A549 (cell line): ENCODE data around the gene NHSL1. TPM values are rescaled to one million over a fixed set of nuclear protein-coding genes. Genes with fewer than 3 reads are reported as not detected.

ENCODE experiments used
- ATAC-seq, 2 experiments: fragments of 200-7000 bp in 1 of 2; fragments of >200 bp in 1 of 2; cut with Nextera tagmentation in 1 of 2; cut with Tn5 transposase in 1 of 2; 3 replicates each; pipeline versions ENCODE4 v1.8.0 to v1.9.1; 2018 to 2020; ENCODE audit warnings: mild to moderate bottlenecking in 1 of 2, moderate library complexity in 1 of 2
- CTCF ChIA-PET: fragments of 300-600 bp; sonication (Branson Sonifier 250); formaldehyde crosslinking; extraction: SDS; loops from one replicate; lab custom pipeline; 2021; ENCODE audit warnings: antibody characterized with exemption, inconsistent platforms; lab: Yijun Ruan, JAX
- POLR2A ChIA-PET: fragments of 350-600 bp; formaldehyde crosslinking; extraction: SDS; loops from one replicate; lab custom pipeline; 2021; ENCODE audit warnings: antibody characterized with exemption, inconsistent platforms; lab: Yijun Ruan, JAX
- DNase-seq, 2 experiments: peaks; one replicate each; pipeline versions ENCODE4 v3.0.0 to v3.0.0-alpha.2; 2011 to 2016; ENCODE audit warnings: low read depth in 1 of 2, low spot score in 1 of 2
- FAIRE-seq: peaks from 2 replicates; lab custom pipeline; 2011; peaks lifted over from hg19 to GRCh38; lab: Jason Lieb, UNC
- H3K27ac ChIP-seq, 2 experiments: fragments of >200 bp; sonication (Bioruptor Twin); formaldehyde crosslinking; 3 replicates each; pipeline ENCODE4 v1.5.1; 2016 to 2017
- H3K4me1 ChIP-seq: fragments of >200 bp; sonication (Bioruptor Twin); formaldehyde crosslinking; 3 replicates; pipeline ENCODE4 v1.6.1; 2016
- H3K4me2 ChIP-seq: fragments of >200 bp; sonication (Bioruptor Twin); formaldehyde crosslinking; 3 replicates; pipeline ENCODE4 v1.6.1; 2016
- H3K4me3 ChIP-seq: fragments of >200 bp; sonication (Bioruptor Twin); formaldehyde crosslinking; 3 replicates; pipeline ENCODE4 v1.5.1; 2016
- H3K9me3 ChIP-seq: fragments of >200 bp; sonication (Bioruptor Twin); formaldehyde crosslinking; 3 replicates; pipeline ENCODE4 v1.6.1; 2016
- ATOH8 ChIP-seq: fragments of 250-450 bp; sonication (Bioruptor Pico); IDR thresholded peaks from 2 replicates; pipeline ENCODE4 v1.5.0; 2020; ENCODE audit warnings: low read depth, mild to moderate bottlenecking, moderate library complexity
- BCL3 ChIP-seq: fragments of >200 bp; sonication (Bioruptor Twin); formaldehyde crosslinking; IDR thresholded peaks from 3 replicates; pipeline ENCODE4 v1.6.1; 2016
- CBX2 ChIP-seq: fragments of 200-600 bp; sonication (generic); IDR thresholded peaks from 2 replicates; pipeline ENCODE4 v1.6.1; 2016; ENCODE audit warnings: low read depth, mild to moderate bottlenecking, borderline replicate concordance
- CBX8 ChIP-seq: fragments of 200-600 bp; sonication (generic); IDR thresholded peaks from 2 replicates; pipeline ENCODE4 v1.6.1; 2016
- CHD2 ChIP-seq: fragments of 150-350 bp; IDR thresholded peaks from 2 replicates; pipeline ENCODE4 v1.6.1; 2014; ENCODE audit warnings: low read length; ENCODE audit not compliant: partially characterized antibody
- CHD4 ChIP-seq: fragments of 200-600 bp; sonication (generic); IDR thresholded peaks from 2 replicates; pipeline ENCODE4 v1.6.1; 2016; ENCODE audit warnings: antibody characterized with exemption, mild to moderate bottlenecking, borderline replicate concordance
- CTCF ChIP-seq: fragments of >200 bp; sonication (Bioruptor Twin); formaldehyde crosslinking; IDR thresholded peaks from 3 replicates; pipeline ENCODE4 v1.5.1; 2016
- E2F6 ChIP-seq: IDR thresholded peaks from 2 replicates; pipeline ENCODE4 v1.6.1; 2012; ENCODE audit warnings: low read depth, borderline replicate concordance
- EHMT2 ChIP-seq: fragments of 200-600 bp; sonication (generic); IDR thresholded peaks from 2 replicates; pipeline ENCODE4 v1.6.1; 2016; ENCODE audit warnings: antibody characterized with exemption, low read depth, mild to moderate bottlenecking, moderate library complexity
- EP300 ChIP-seq, 2 experiments: fragments of >200 bp; sonication (Bioruptor Twin); formaldehyde crosslinking; IDR thresholded peaks; 2 replicates in 1 of 2; 3 replicates in 1 of 2; pipeline ENCODE4 v1.6.1; 2016 to 2017
- FOSB ChIP-seq: fragments of 250-450 bp; sonication (Bioruptor Pico); IDR thresholded peaks from 2 replicates; pipeline ENCODE4 v1.5.0; 2020; ENCODE audit warnings: mild to moderate bottlenecking, moderate library complexity
- FOSL2 ChIP-seq, 2 experiments: fragments of 450-650 bp in 1 of 2; fragments of >200 bp in 1 of 2; sonication (Bioruptor Twin) in 1 of 2; formaldehyde crosslinking; IDR thresholded peaks; 2 replicates each; pipeline versions ENCODE4 v1.5.0 to v1.6.1; 2016 to 2020; ENCODE audit warnings: mild to moderate bottlenecking in 1 of 2, moderate library complexity in 1 of 2
- GATA3 ChIP-seq: IDR thresholded peaks from 2 replicates; pipeline ENCODE4 v1.6.1; 2012; ENCODE audit warnings: borderline replicate concordance
- HDAC2 ChIP-seq: fragments of 200-600 bp; sonication (generic); IDR thresholded peaks from 2 replicates; pipeline ENCODE4 v1.6.1; 2016
- HMGXB4 ChIP-seq: fragments of 250-450 bp; sonication (Bioruptor Pico); IDR thresholded peaks from 2 replicates; pipeline ENCODE4 v1.5.0; 2021; ENCODE audit warnings: mild to moderate bottlenecking, moderate library complexity, borderline replicate concordance
- JUN ChIP-seq, 2 experiments: fragments of >200 bp; sonication (Bioruptor Twin); formaldehyde crosslinking; IDR thresholded peaks; 2 replicates in 1 of 2; 3 replicates in 1 of 2; pipeline ENCODE4 v1.6.1; 2016 to 2017
- JUNB ChIP-seq: fragments of >200 bp; sonication (Bioruptor Twin); formaldehyde crosslinking; IDR thresholded peaks from 2 replicates; pipeline ENCODE4 v1.6.1; 2016
- KDM5A ChIP-seq: fragments of 200-600 bp; sonication (generic); IDR thresholded peaks from 2 replicates; pipeline ENCODE4 v1.6.1; 2016; ENCODE audit warnings: antibody characterized with exemption, mild to moderate bottlenecking
- MAX ChIP-seq: IDR thresholded peaks from 2 replicates; pipeline ENCODE4 v1.6.1; 2012
- NFE2L2 ChIP-seq: fragments of 150-350 bp; conservative IDR thresholded peaks from 2 replicates; pipeline ENCODE4 v1.6.1; 2014; ENCODE audit warnings: low read length
- NPAS2 ChIP-seq: fragments of 250-450 bp; sonication (Bioruptor Pico); IDR thresholded peaks from 2 replicates; pipeline ENCODE4 v1.8.0; 2022; ENCODE audit warnings: mild to moderate bottlenecking, moderate library complexity, borderline replicate concordance
- PHF8 ChIP-seq: fragments of 200-600 bp; sonication (generic); IDR thresholded peaks from 2 replicates; pipeline ENCODE4 v1.6.1; 2016; ENCODE audit warnings: low read depth, mild to moderate bottlenecking, antibody characterized with exemption, moderate library complexity, borderline replicate concordance
- POLR2A ChIP-seq: IDR thresholded peaks from 2 replicates; pipeline ENCODE4 v1.6.1; 2012; ENCODE audit warnings: mild to moderate bottlenecking, low read length
- RAD21 ChIP-seq, 2 experiments: fragments of >200 bp in 1 of 2; sonication (Bioruptor Twin) in 1 of 2; formaldehyde crosslinking in 1 of 2; IDR thresholded peaks in 1 of 2; conservative IDR thresholded peaks in 1 of 2; 2 replicates in 1 of 2; 3 replicates in 1 of 2; pipeline ENCODE4 v1.6.1; 2012 to 2018; ENCODE audit warnings: inconsistent platforms in 1 of 2
- RARB ChIP-seq: fragments of 250-450 bp; sonication (Bioruptor Pico); IDR thresholded peaks from 2 replicates; pipeline ENCODE4 v1.8.0; 2021; ENCODE audit warnings: mild to moderate bottlenecking, moderate library complexity
- RFX5 ChIP-seq: fragments of 450-650 bp; IDR thresholded peaks from 2 replicates; pipeline ENCODE4 v1.7.1; 2014; ENCODE audit warnings: antibody characterized with exemption, mild to moderate bottlenecking, moderate library complexity
- SMC3 ChIP-seq: fragments of >200 bp; sonication (Bioruptor Twin); formaldehyde crosslinking; IDR thresholded peaks from 3 replicates; pipeline ENCODE4 v1.6.1; 2018; ENCODE audit warnings: inconsistent platforms
- SREBF2 ChIP-seq: fragments of 450-650 bp; IDR thresholded peaks from 2 replicates; pipeline ENCODE4 v1.6.1; 2014; ENCODE audit warnings: mild to moderate bottlenecking, moderate library complexity
- TFCP2L1 ChIP-seq: fragments of 250-450 bp; sonication (Bioruptor Pico); IDR thresholded peaks from 2 replicates; pipeline ENCODE4 v1.5.0; 2021; ENCODE audit warnings: mild to moderate bottlenecking
- USF2 ChIP-seq: fragments of 450-650 bp; IDR thresholded peaks from 2 replicates; pipeline ENCODE4 v1.6.1; 2014; ENCODE audit warnings: antibody characterized with exemption
- ZFP36 ChIP-seq: fragments of 450-650 bp; IDR thresholded peaks from 2 replicates; pipeline ENCODE4 v1.6.1; 2014; ENCODE audit warnings: borderline replicate concordance; ENCODE audit not compliant: partially characterized antibody
- ZNF302 ChIP-seq: fragments of 250-450 bp; sonication (Bioruptor Pico); IDR thresholded peaks from 2 replicates; pipeline ENCODE4 v1.9.0; 2021; ENCODE audit warnings: inconsistent platforms, mild to moderate bottlenecking, moderate library complexity
- ZSCAN20 ChIP-seq: fragments of 250-450 bp; sonication (Bioruptor Pico); IDR thresholded peaks from 2 replicates; pipeline ENCODE4 v1.8.0; 2022; ENCODE audit warnings: mild to moderate bottlenecking, moderate library complexity
- WGBS: methylation state at CpG from one replicate; pipeline ENCODE4 v1.1.6; 2017; ENCODE audit errors: missing lambda C conversion rate; 5-methylcytosine and 5-hydroxymethylcytosine counted together
- polyA plus RNA-seq, 4 experiments: library from polyadenylated mRNA; depleted of rRNA in 3 of 4; stranded (reverse); fragments of >200 nt; fragmentation: RNase III in 1 of 4; extraction: RNeasy Plus Mini Kit Qiagen cat#74134 plus additional on column Dnase treatment in 1 of 4; gene quantifications; 2 replicates in 3 of 4; 3 replicates in 1 of 4; pipeline ENCODE4 v1.2.3, GENCODE V29; 2011 to 2017

NHSL1 gene
- polyA plus RNA-seq, 2 of the 4 experiments (the other 2 are of a cell fraction): 1.6 to 2.8 TPM

- Histone ChIP-seq H3K4me3 (peak within 1 kb of the TSS; percentile 70), H3K27ac (peak within 1 kb of the TSS; percentile 97), H3K4me2 (peak within 1 kb of the TSS; percentile 91), H3K4me1 (0 out of 3 replicates have a peak, but pooled peaks cover 6% of the 10 kb centered on the region), H3K9me3 (no peaks in the 10 kb centered on the region)
- FAIRE-seq: no peak
- ATAC-seq: peak; percentile 94
- 0% methylated on average over 7 of the region's 92 CpGs for WGBS
- ChIA-PET POLR2A (no interaction called here), CTCF (interaction anchor here (0.8 to 3.3 kb wide), 18 partner anchors 10 to 404 kb away, joined by 3 to 19 read pairs (median 4); no protein-coding TSS in a partner anchor)
- DNase-seq: peak; percentile 72 to 90
- TF ChIP-seq TFCP2L1 (CRISPR knock-in tag): no peak
- TF ChIP-seq POLR2A: peak; percentile 25
- 0 out of 2 replicates have a peak, but pooled peaks have one; percentile 10 for TF ChIP-seq E2F6
- TF ChIP-seq HMGXB4 (CRISPR knock-in tag): no peak
- TF ChIP-seq ZFP36: no peak
- TF ChIP-seq ZNF302 (CRISPR knock-in tag): no peak
- peak; percentile 65; the same call in 1 of the 2 replicates for TF ChIP-seq MAX
- TF ChIP-seq GATA3: no peak
- TF ChIP-seq KDM5A: peak; percentile 18; the same call in 1 of the 2 replicates
- no peak for TF ChIP-seq FOSL2 (IDR thresholded peaks at IDR 0.05)
- TF ChIP-seq FOSL2 (CRISPR knock-in tag; IDR thresholded peaks at IDR 0.05): no peak
- peak; percentile 29 to 59; a peak in 3 of 5 replicates for TF ChIP-seq RAD21 (conservative IDR thresholded peaks at IDR 0.05 in 1 of 2, IDR thresholded peaks at IDR 0.05 in 1 of 2)
- no peak for TF ChIP-seq CHD4
- TF ChIP-seq HDAC2: no peak
- no peak for TF ChIP-seq RARB (CRISPR knock-in tag)
- TF ChIP-seq ATOH8: no peak
- TF ChIP-seq CTCF: peak; percentile 62
- no peak for TF ChIP-seq JUNB
- TF ChIP-seq ZSCAN20 (CRISPR knock-in tag): no peak
- no peak for TF ChIP-seq FOSB (CRISPR knock-in tag)
- TF ChIP-seq USF2: no peak
- TF ChIP-seq JUN (IDR thresholded peaks at IDR 0.05): peak; percentile 20 to 68; a peak in 2 of 5 replicates
- no peak for TF ChIP-seq CBX2
- TF ChIP-seq BCL3: peak; percentile 37; the same call in 1 of the 3 replicates
- no peak for TF ChIP-seq CBX8
- TF ChIP-seq EHMT2: no peak
- TF ChIP-seq SMC3: peak; percentile 51; the same call in 2 of the 3 replicates
- TF ChIP-seq PHF8: peak; percentile 50; the same call in 1 of the 2 replicates
- no peak for TF ChIP-seq EP300 (IDR thresholded peaks at IDR 0.05)
- TF ChIP-seq NPAS2 (CRISPR knock-in tag): no peak
- no peak for TF ChIP-seq CHD2
- TF ChIP-seq NFE2L2: no peak
- TF ChIP-seq SREBF2: no peak
- no peak for TF ChIP-seq RFX5
Measured at GRCh38 chr6:138403801-138404665, 95.3 kb downstream of the NHSL1 start, which contains the start of gene HEBP2. Gene HEBP2 (plus strand): TSS chr6:138404223. CDS start chr6:138404496, 273 bp downstream.
